Measurements from ENCODE around the gene SPTAN1. TPM values are rescaled to one million over a fixed set of nuclear protein-coding genes. Genes with fewer than 3 reads are reported as not detected.

The SPTAN1 gene
- total and polyA plus RNA-seq, 2 of the 4 experiments (the other 2 are of a cell fraction) = 275 to 327 TPM

GRCh38 chr9:128627906-128628305, 75.5 kb downstream of the SPTAN1 start:
- Histone ChIP-seq H4K20me1 (ENCODE audit: insufficient read depth, low read length) (peaks cover 3% of the 10 kb centered on the region; the same call in 1 of the 2 replicates), H2AFZ (replicated peaks; ENCODE audit: low read length, poor library complexity) (no peak overlapping the region), H3K56ac (ENCODE audit: extremely low read depth, insufficient read depth, low read length) (no peak overlapping the region), H3K9me3 (ENCODE audit: control insufficient read depth, insufficient read depth, low read length) (no peaks in the 10 kb centered on the region), H2BK5ac (ENCODE audit: low read depth, low read length, poor library complexity, severe bottlenecking) (no peak overlapping the region), H3K18ac (ENCODE audit: low read depth, low read length) (no peak overlapping the region), H3K27ac (ENCODE audit: insufficient read depth, low read length) (no peak overlapping the region), H3K14ac (replicated peaks; ENCODE audit: low read depth, low read length) (no peak overlapping the region), H3K23ac (ENCODE audit: low read depth, low read length) (no peak overlapping the region), H2AK9ac (replicated peaks; ENCODE audit: low read depth, low read length, poor library complexity) (no peak overlapping the region), H3K27me3 (ENCODE audit: control insufficient read depth, insufficient read depth, low read length) (no peaks in the 10 kb centered on the region), H4K91ac (ENCODE audit: insufficient read depth, low read depth, low read length) (no peak overlapping the region), H3K4me2 (ENCODE audit: low read depth, low read length) (no peak overlapping the region), H3K4ac (ENCODE audit: low read depth, low read length) (no peak overlapping the region), H3K4me3 (ENCODE audit: insufficient read depth, low read depth, low read length) (no peak overlapping the region), H3K9ac (ENCODE audit: low read depth, low read length) (no peak overlapping the region), H3K4me1 (ENCODE audit: control insufficient read depth, insufficient read depth, low read length) (no peaks in the 10 kb centered on the region), H2BK120ac (ENCODE audit: low read depth, low read length) (no peak overlapping the region), H4K5ac (ENCODE audit: low read depth, low read length) (no peak overlapping the region), H2AK5ac (ENCODE audit: low read depth, low read length) (no peak overlapping the region), H4K8ac (ENCODE audit: low read depth in 2 of 2, low read length in 2 of 2) (no peak overlapping the region), H3K36me3 (ENCODE audit: control insufficient read depth, insufficient read depth, low read length) (peaks cover 89% of the 10 kb centered on the region), H2BK15ac (ENCODE audit: low read depth, low read length) (no peak overlapping the region), H3K9me1 (ENCODE audit: insufficient read depth, low read length) (no peaks in the 10 kb centered on the region), H2BK20ac (ENCODE audit: low read depth, low read length) (no peak overlapping the region), H3K79me1 (ENCODE audit: low read depth in 1 of 2, low read length in 2 of 2) (peaks cover 3 to 24% of the 10 kb centered on the region in 2 experiments; a peak in 3 of 4 replicates)
- no peak for TF ChIP-seq RAD21 (IDR thresholded peaks at IDR 0.05; ENCODE audit: low read length)
- no peak for TF ChIP-seq BHLHE40 (IDR thresholded peaks at IDR 0.05; ENCODE audit: low read depth, low read length)
- TF ChIP-seq SMC3 (IDR thresholded peaks at IDR 0.05; ENCODE audit: low read depth, low read length) = no peak
- no peak for TF ChIP-seq CHD1 (IDR thresholded peaks at IDR 0.05; ENCODE audit: low read depth, low read length)
- TF ChIP-seq CTCF (conservative IDR thresholded peaks at IDR 0.05; ENCODE audit: low read depth, low read length) = no peak
- CTCF ChIA-PET = interaction anchor here (0.7 kb wide), 1 partner anchor 10 kb away, joined by 3 read pairs; no protein-coding TSS in a partner anchor
- ATAC-seq (ENCODE audit: low read depth) = no peak
- no peak for DNase-seq
- BruUV-seq (replicated peaks) = no TSS peak
- in situ Hi-C loops (cut with MboI; ENCODE audit: low sequenced_read_pairs) = no loop called here
- dilution Hi-C loops (cut with HindIII; ENCODE audit: low sequenced_read_pairs, unreplicated experiment) = no loop called here
- 100% methylated on average over 1 of the region's 13 CpGs; no CpG with 5 or more reads in 1 of the 2 experiments for WGBS, 2 experiments (ENCODE audit: extremely low coverage in 2 of 2, insufficient read length in 1 of 2)
- POLR2A ChIA-PET (ENCODE audit: unreplicated experiment) = no interaction called here
- intact Hi-C loops (cut with micrococcal nuclease) = no loop called here
